HL-60/S4 treated with retinoic acid at 250 ng/mL for 4 days and 3 days (cell line): ENCODE measurements around the gene CNPY1.

Source experiments
- in situ Hi-C: fragments of 300-500 bp; cut with MboI; formaldehyde crosslinking; loops from 2 replicates; pipeline ENCODE4 v1.7.0; 2022; ENCODE audit warnings: low sequenced_read_pairs

CNPY1 gene

GRCh38 chr7:155514296-155514695 is 32.1 kb downstream of the CNPY1 start:
- in situ Hi-C loops, result no loop called here

GRCh38 chr7:155513543-155514285 is 32.6 kb downstream of the CNPY1 start:
- in situ Hi-C loops, result no loop called here

- in situ Hi-C loops, result no loop called here
Measured at GRCh38 chr7:155512246-155512887, 34.0 kb downstream of the CNPY1 start.

GRCh38 chr7:155511702-155511996 is 34.7 kb downstream of the CNPY1 start:
- in situ Hi-C loops, result no loop called here

GRCh38 chr7:155510975-155511701 is 35.2 kb downstream of the CNPY1 start:
- in situ Hi-C loops, result no loop called here

- in situ Hi-C loops, result no loop called here
Measured at GRCh38 chr7:155509725-155510551, 36.4 kb downstream of the CNPY1 start.

- in situ Hi-C loops, result no loop called here
Measured at GRCh38 chr7:155509359-155509724, 37.0 kb downstream of the CNPY1 start.

- in situ Hi-C loops, result no loop called here
Measured at GRCh38 chr7:155508376-155509358, 37.7 kb downstream of the CNPY1 start.

- in situ Hi-C loops, result no loop called here
Measured at GRCh38 chr7:155507576-155507975, 38.8 kb downstream of the CNPY1 start.

GRCh38 chr7:155506854-155507337 is 39.5 kb downstream of the CNPY1 start:
- in situ Hi-C loops, result no loop called here

GRCh38 chr7:155505422-155505793 is 41.0 kb downstream of the CNPY1 start:
- in situ Hi-C loops, result no loop called here

- in situ Hi-C loops, result no loop called here
Measured at GRCh38 chr7:155497149-155497901, 49.0 kb downstream of the CNPY1 start.

- in situ Hi-C loops, result no loop called here
Measured at GRCh38 chr7:155496267-155497005, 49.9 kb downstream of the CNPY1 start.

- in situ Hi-C loops, result no loop called here
Measured at GRCh38 chr7:155495440-155496248, 50.7 kb downstream of the CNPY1 start.

- in situ Hi-C loops, result no loop called here
Measured at GRCh38 chr7:155494551-155494950, 51.8 kb downstream of the CNPY1 start.

GRCh38 chr7:155493744-155494538 is 52.4 kb downstream of the CNPY1 start:
- in situ Hi-C loops, result no loop called here

- in situ Hi-C loops, result no loop called here
Measured at GRCh38 chr7:155491812-155492211, 54.5 kb downstream of the CNPY1 start.
